Endothelial cell of coronary artery (primary cell): Measurements from ENCODE around the gene KIF5B. TPM values are rescaled to one million over a fixed set of nuclear protein-coding genes. Genes with fewer than 3 reads are reported as not detected.

Source experiments
- total RNA-seq: library from RNA; depleted of rRNA; stranded (reverse); fragments of >200 nt; gene quantifications from 2 replicates; pipeline ENCODE4 v1.2.3, GENCODE V29; 2014

The KIF5B gene
- 129 and 143 TPM in 2 replicates for total RNA-seq

DNA sequence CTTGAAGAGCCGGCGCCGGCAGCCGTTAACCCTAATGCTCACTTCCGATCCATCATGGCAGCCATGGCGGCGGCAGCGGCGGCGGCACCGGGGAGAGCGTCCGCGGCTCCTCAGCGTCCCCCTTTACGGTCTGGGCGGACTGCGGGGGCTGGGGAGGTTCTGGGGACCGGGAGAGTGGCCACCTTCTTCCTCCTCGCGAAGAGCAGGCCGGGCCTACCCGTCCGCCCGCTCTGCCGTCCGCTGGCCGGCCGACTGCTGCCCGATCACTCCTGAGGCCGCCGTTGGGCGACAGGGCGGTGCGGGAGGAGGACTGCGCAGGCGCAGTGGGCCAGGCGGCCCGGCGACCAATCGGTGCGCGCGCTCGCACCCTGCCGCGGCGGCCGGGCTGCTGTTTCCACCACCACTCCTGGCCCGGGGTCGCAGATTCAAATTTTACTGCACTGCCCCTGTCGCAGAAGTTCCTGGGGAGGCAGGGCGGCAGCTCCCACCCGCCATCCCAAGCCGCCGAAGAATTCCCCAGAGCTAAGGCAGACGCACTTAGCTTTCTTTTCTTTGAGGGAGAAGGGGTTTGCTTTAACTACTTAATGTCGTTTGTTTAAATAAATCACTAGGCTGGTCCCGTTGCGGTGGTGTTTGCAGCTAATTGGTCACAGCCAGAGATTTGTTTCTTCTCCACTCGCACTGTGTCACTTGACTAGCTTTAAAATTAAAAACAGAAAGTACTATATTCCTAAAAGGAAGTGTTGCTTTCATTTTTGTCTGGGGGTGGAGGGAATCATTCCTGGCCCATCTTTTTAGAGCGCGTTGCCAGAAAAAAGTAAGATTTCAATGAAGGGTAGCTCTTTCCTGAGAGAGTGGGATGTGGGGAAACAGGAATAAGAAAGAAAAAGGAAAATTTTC lies at the start of gene KIF5B:
KIF5B (minus strand) TSS at position 290 of the 900 bp plus-strand sequence. CDS start 452 bp downstream, outside the sequence.

Other genes starting within 250 kb of the KIF5B start
- gene ARHGAP12, start 127.6 kb downstream of the KIF5B start, total RNA-seq, result 22.2 and 24.0 TPM in 2 replicates